ENCODE measurements around the gene DOK7.

DNA sequence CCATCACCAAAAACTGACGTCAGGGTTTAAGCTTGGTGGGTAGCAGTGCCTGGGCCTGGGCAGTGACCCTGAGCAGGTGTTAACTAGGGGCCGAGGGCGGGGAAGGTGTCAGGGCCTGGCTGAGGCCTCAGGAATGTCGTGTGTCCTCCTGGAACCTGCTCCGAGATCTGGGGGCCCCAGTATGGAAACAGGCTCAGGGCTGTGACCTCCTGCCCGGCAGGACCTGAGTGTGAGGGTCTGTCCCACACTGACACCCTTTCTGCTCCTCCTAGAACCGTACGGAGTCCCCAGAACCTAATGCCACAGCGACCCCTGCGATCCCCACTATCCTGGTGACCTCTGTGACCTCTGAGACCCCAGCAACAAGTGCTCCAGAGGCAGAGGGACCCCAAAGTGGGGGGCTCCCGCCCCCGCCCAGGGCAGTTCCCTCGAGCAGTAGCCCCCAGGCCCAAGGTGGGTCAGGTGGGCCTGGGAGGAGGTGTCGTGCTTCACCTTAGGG lies 20.6 kb upstream of the DOK7 start:
- TF ChIP-seq, protein P1, sequence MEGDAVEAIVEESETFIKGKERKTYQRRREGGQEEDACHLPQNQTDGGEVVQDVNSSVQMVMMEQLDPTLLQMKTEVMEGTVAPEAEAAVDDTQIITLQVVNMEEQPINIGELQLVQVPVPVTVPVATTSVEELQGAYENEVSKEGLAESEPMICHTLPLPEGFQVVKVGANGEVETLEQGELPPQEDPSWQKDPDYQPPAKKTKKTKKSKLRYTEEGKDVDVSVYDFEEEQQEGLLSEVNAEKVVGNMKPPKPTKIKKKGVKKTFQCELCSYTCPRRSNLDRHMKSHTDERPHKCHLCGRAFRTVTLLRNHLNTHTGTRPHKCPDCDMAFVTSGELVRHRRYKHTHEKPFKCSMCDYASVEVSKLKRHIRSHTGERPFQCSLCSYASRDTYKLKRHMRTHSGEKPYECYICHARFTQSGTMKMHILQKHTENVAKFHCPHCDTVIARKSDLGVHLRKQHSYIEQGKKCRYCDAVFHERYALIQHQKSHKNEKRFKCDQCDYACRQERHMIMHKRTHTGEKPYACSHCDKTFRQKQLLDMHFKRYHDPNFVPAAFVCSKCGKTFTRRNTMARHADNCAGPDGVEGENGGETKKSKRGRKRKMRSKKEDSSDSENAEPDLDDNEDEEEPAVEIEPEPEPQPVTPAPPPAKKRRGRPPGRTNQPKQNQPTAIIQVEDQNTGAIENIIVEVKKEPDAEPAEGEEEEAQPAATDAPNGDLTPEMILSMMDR (optimal IDR thresholded peaks at IDR 0.05 in 1 of 3, IDR thresholded peaks at IDR 0.05 in 1 of 3, conservative IDR thresholded peaks at IDR 0.05 in 1 of 3; ENCODE audit: extremely low read depth in 1 of 3, insufficient read depth in 2 of 3, low read length in 3 of 3), result no peak
- no peak for TF ChIP-seq EZH2 (IDR thresholded peaks at IDR 0.05; ENCODE audit: low read length)
